OCI-LY7 (cell line): ENCODE results near the gene HOXB5. TPM values are rescaled to one million over a fixed set of nuclear protein-coding genes. Genes with fewer than 3 reads are reported as not detected.

Experiments
- BruUV-seq: library from RNA; stranded (reverse); fragments of 400-500 nt; replicated peaks from 2 replicates; lab custom pipeline; 2021; lab: Mats Ljungman, UMichigan
- CTCF ChIA-PET: fragments of 300-600 bp; sonication (Branson Sonifier 250); formaldehyde crosslinking; loops from one replicate; lab custom pipeline; 2022; ENCODE audit warnings: antibody characterized with exemption; ENCODE audit not compliant: unreplicated experiment; lab: Charles Lee
- POLR2A ChIA-PET: fragments of 300-600 bp; sonication (Branson Sonifier 250); formaldehyde crosslinking; loops from one replicate; lab custom pipeline; 2022; ENCODE audit warnings: antibody characterized with exemption; lab: Charles Lee
- DNase-seq: peaks from one replicate; pipeline ENCODE4 v3.0.0-alpha.2; 2015; ENCODE audit warnings: low spot score
- H2AFZ ChIP-seq: fragments of 200-600 bp; sonication (generic), shearing (Covaris generic); 2 replicates; pipeline ENCODE4 v1.6.1; 2014; ENCODE audit warnings: mild to moderate bottlenecking, antibody characterized with exemption, low read length, moderate library complexity
- H3K27ac ChIP-seq: fragments of 200-600 bp; sonication (generic); 2 replicates; pipeline ENCODE4 v1.5.1; 2014; ENCODE audit warnings: mixed run types, low read depth, mild to moderate bottlenecking, moderate library complexity, low read length, inconsistent platforms; ENCODE audit not compliant: poor library complexity, severe bottlenecking
- H3K36me3 ChIP-seq: fragments of 200-600 bp; sonication (generic); 2 replicates; pipeline ENCODE4 v1.6.1; 2014; ENCODE audit warnings: mild to moderate bottlenecking, antibody characterized with exemption, low read length, moderate library complexity, mixed read lengths; ENCODE audit not compliant: insufficient read depth
- H3K4me1 ChIP-seq: fragments of 200-600 bp; sonication (generic); 2 replicates; pipeline ENCODE4 v1.5.1; 2014; ENCODE audit warnings: mild to moderate bottlenecking, low read length; ENCODE audit not compliant: insufficient read depth, poor library complexity, severe bottlenecking
- H3K4me2 ChIP-seq: fragments of 200-600 bp; sonication (generic); 2 replicates; pipeline ENCODE4 v1.6.1; 2014; ENCODE audit warnings: mild to moderate bottlenecking, low read length
- H3K4me3 ChIP-seq: fragments of 200-600 bp; sonication (generic); 2 replicates; pipeline ENCODE4 v1.5.1; 2014; ENCODE audit warnings: mild to moderate bottlenecking, low read depth, low read length; ENCODE audit not compliant: poor library complexity, severe bottlenecking
- H3K79me2 ChIP-seq: fragments of 200-600 bp; sonication (generic); 2 replicates; pipeline ENCODE4 v1.6.1; 2016; ENCODE audit warnings: low read depth, mild to moderate bottlenecking, low read length, moderate library complexity, mixed read lengths; ENCODE audit not compliant: insufficient read depth
- H3K9me2 ChIP-seq: fragments of 200-600 bp; sonication (generic); 2 replicates; pipeline ENCODE4 v1.6.1; 2016; ENCODE audit warnings: mild to moderate bottlenecking, low read length, mixed read lengths; ENCODE audit not compliant: insufficient read depth
- H3K9me3 ChIP-seq: fragments of 200-600 bp; sonication (generic); 2 replicates; pipeline ENCODE4 v1.6.1; 2014; ENCODE audit warnings: mild to moderate bottlenecking, mixed run types, low read length, mixed read lengths
- H4K20me1 ChIP-seq: fragments of 200-600 bp; sonication (generic); 2 replicates; pipeline ENCODE4 v1.6.1; 2014; ENCODE audit warnings: mild to moderate bottlenecking, antibody characterized with exemption, low read length, moderate library complexity, mixed read lengths; ENCODE audit not compliant: insufficient read depth
- CTCF ChIP-seq: fragments of 200-600 bp; sonication (generic); conservative IDR thresholded peaks from 2 replicates; pipeline ENCODE4 v1.5.1; 2014; ENCODE audit warnings: mild to moderate bottlenecking, antibody characterized with exemption, low read length, moderate library complexity, mixed read lengths
- EZH2phosphoT487 ChIP-seq: fragments of 200-600 bp; sonication (generic); IDR thresholded peaks from 2 replicates; pipeline ENCODE4 v1.6.1; 2018; ENCODE audit warnings: low read depth, borderline replicate concordance, mild to moderate bottlenecking, mixed run types, antibody characterized with exemption, low read length, moderate library complexity, mixed read lengths
- intact Hi-C: fragments of 100-400 bp; cut with micrococcal nuclease; formaldehyde crosslinking; loops from one replicate; pipeline ENCODE4 v1.10.0; 2022; ENCODE audit not compliant: unreplicated experiment
- total RNA-seq, 2 experiments: library from RNA; depleted of rRNA in 1 of 2; stranded (reverse); fragments of >200 nt in 1 of 2; shearing (Covaris generic) in 1 of 2; gene quantifications; 2 replicates each; pipeline ENCODE4 v1.2.3, GENCODE V29; 2014 to 2022

HOXB5 gene
- total RNA-seq, 2 experiments from 2014 or later: not detected

- H3K4me2 ChIP-seq: no peak overlapping the region
- no TSS peak for BruUV-seq
- no peaks in the 10 kb centered on the region for H3K79me2 ChIP-seq
- ChIA-PET CTCF (no interaction called here), POLR2A (no interaction called here)
- no peak overlapping the region for H3K27ac ChIP-seq
- H2AFZ ChIP-seq: no peak overlapping the region
- H3K36me3 ChIP-seq: no peaks in the 10 kb centered on the region
- no peaks in the 10 kb centered on the region for H3K9me3 ChIP-seq
- no peaks in the 10 kb centered on the region for H4K20me1 ChIP-seq
- TF ChIP-seq CTCF (no peak), EZH2phosphoT487 (no peak)
- no peak overlapping the region for H3K4me3 ChIP-seq
- H3K9me2 ChIP-seq: no peaks in the 10 kb centered on the region
- DNase-seq: no peak
- H3K4me1 ChIP-seq: no peaks in the 10 kb centered on the region
- intact Hi-C loops: no loop called here
Observed at GRCh38 chr17:48569674-48570324, 23.8 kb downstream of the HOXB5 start.

GRCh38 chr17:48569240-48569582 lies 24.4 kb downstream of the HOXB5 start:
- intact Hi-C loops: no loop called here
- ChIA-PET POLR2A (no interaction called here), CTCF (no interaction called here)
- H3K4me3 ChIP-seq: no peak overlapping the region
- H3K4me1 ChIP-seq: no peaks in the 10 kb centered on the region
- H4K20me1 ChIP-seq: no peaks in the 10 kb centered on the region
- no peaks in the 10 kb centered on the region for H3K36me3 ChIP-seq
- H3K27ac ChIP-seq: no peak overlapping the region
- TF ChIP-seq CTCF: no peak
- TF ChIP-seq EZH2phosphoT487: no peak
- BruUV-seq: no TSS peak
- no peaks in the 10 kb centered on the region for H3K79me2 ChIP-seq
- no peak overlapping the region for H3K4me2 ChIP-seq
- H3K9me3 ChIP-seq: no peaks in the 10 kb centered on the region
- no peak overlapping the region for H2AFZ ChIP-seq
- H3K9me2 ChIP-seq: no peaks in the 10 kb centered on the region
- no peak for DNase-seq

GRCh38 chr17:48568499-48569239 lies 24.9 kb downstream of the HOXB5 start:
- ChIA-PET POLR2A (no interaction called here), CTCF (no interaction called here)
- H4K20me1 ChIP-seq: no peaks in the 10 kb centered on the region
- TF ChIP-seq EZH2phosphoT487 (no peak), CTCF (no peak)
- intact Hi-C loops: no loop called here
- BruUV-seq: no TSS peak
- H3K79me2 ChIP-seq: no peaks in the 10 kb centered on the region
- H2AFZ ChIP-seq: no peak overlapping the region
- H3K9me2 ChIP-seq: no peaks in the 10 kb centered on the region
- H3K9me3 ChIP-seq: no peaks in the 10 kb centered on the region
- no peak overlapping the region for H3K4me2 ChIP-seq
- no peak overlapping the region for H3K4me3 ChIP-seq
- no peak for DNase-seq
- no peak overlapping the region for H3K27ac ChIP-seq
- no peaks in the 10 kb centered on the region for H3K36me3 ChIP-seq
- H3K4me1 ChIP-seq: no peaks in the 10 kb centered on the region
